Left ventricle myocardium inferior (tissue), 1 donor: ENCODE data around the gene PCDHB4. TPM values are rescaled to one million over a fixed set of nuclear protein-coding genes. Genes with fewer than 3 reads are reported as not detected.
A peak's percentile ranks its signal among the peaks of the same experiment; 100 is the strongest.
"Not testable (repeated sequence)": the region's sequence is repeated elsewhere in the genome, so short reads cannot be mapped to it uniquely, and the experiment has no call there.

Experiments used
- DNase-seq: peaks from one replicate; pipeline ENCODE4 v3.0.0-alpha.2; 2020
- H3K27ac ChIP-seq: fragments of 200-600 bp; replicated peaks from 2 replicates; pipeline ENCODE4 v1.8.0; 2021
- H3K27me3 ChIP-seq: fragments of 200-600 bp; 2 replicates; pipeline ENCODE4 v1.8.0; 2021; ENCODE audit warnings: low read depth
- H3K36me3 ChIP-seq: fragments of 200-600 bp; 2 replicates; pipeline ENCODE4 v1.8.0; 2021
- H3K4me1 ChIP-seq: fragments of 200-600 bp; 2 replicates; pipeline ENCODE4 v1.8.0; 2021
- H3K4me3 ChIP-seq: fragments of 200-600 bp; 2 replicates; pipeline ENCODE4 v1.8.0; 2021; ENCODE audit warnings: mild to moderate bottlenecking, moderate library complexity
- H3K9me3 ChIP-seq: fragments of 200-600 bp; replicated peaks from 2 replicates; pipeline ENCODE4 v1.8.0; 2021
- CTCF ChIP-seq: fragments of 200-600 bp; IDR thresholded peaks from 2 replicates; pipeline ENCODE4 v1.8.0; 2021; ENCODE audit warnings: antibody characterized with exemption, mild to moderate bottlenecking, borderline replicate concordance
- intact Hi-C: fragments of 100-400 bp; cut with micrococcal nuclease; formaldehyde crosslinking; loops from one replicate; pipeline ENCODE4 v1.11.0; 2022
- total RNA-seq: library from RNA; stranded (reverse); fragmentation: NEBNext Ultra II Directional; extraction: Animal tissue kit (Norgen Biotek cat#: 25700); gene quantifications from one replicate; pipeline ENCODE4 v1.2.1, GENCODE V29; 2021
- donor health status: DM: no; HTN: yes; CAD: no; lungs with severe emphysema.

The PCDHB4 gene
- total RNA-seq, 1 donor from 2014 or later, result 0.80 TPM

GRCh38 chr5:141135718-141136266 is 14.2 kb downstream of the PCDHB4 start:
- H3K4me3 ChIP-seq, result peak overlapping the region; percentile 58
- DNase-seq, result no peak
- H3K36me3 ChIP-seq, result no peaks in the 10 kb centered on the region
- TF ChIP-seq CTCF, result no peak
- no peaks in the 10 kb centered on the region for H3K4me1 ChIP-seq
- H3K27me3 ChIP-seq, result peaks cover 18% of the 10 kb centered on the region
- H3K27ac ChIP-seq, result no peak overlapping the region
- intact Hi-C loops, result no loop called here
- peaks cover 98% of the 10 kb centered on the region for H3K9me3 ChIP-seq

- H3K4me1 ChIP-seq, DNase-seq, H3K4me3 ChIP-seq, intact Hi-C loops, H3K36me3 ChIP-seq, H3K27ac ChIP-seq: not testable (repeated sequence)
- Histone ChIP-seq H3K27me3 (peaks cover 34% of the 10 kb centered on the region), H3K9me3 (peaks cover 94% of the 10 kb centered on the region)
Measured at GRCh38 chr5:141137346-141137745, 15.7 kb downstream of the PCDHB4 start.

GRCh38 chr5:141149812-141150211 is 28.2 kb downstream of the PCDHB4 start, which contains the start of gene PCDHB6:
Gene PCDHB6, plus strand, starts transcription at chr5:141150057. Its CDS starts 201 bp downstream, at chr5:141150258.
- no peaks in the 10 kb centered on the region for H3K4me1 ChIP-seq
- no peak within 1 kb of the TSS for H3K27ac ChIP-seq
- peaks cover 90% of the 10 kb centered on the region for H3K9me3 ChIP-seq
- TF ChIP-seq CTCF, result no peak
- H3K4me3 ChIP-seq, result peak within 1 kb of the TSS; percentile 37
- intact Hi-C loops, result no loop called here
- H3K36me3 ChIP-seq, result no peaks in the 10 kb centered on the region
- H3K27me3 ChIP-seq, result peaks cover 50% of the 10 kb centered on the region
- no peak for DNase-seq

- no peak overlapping the region for H3K27ac ChIP-seq
- no peaks in the 10 kb centered on the region for H3K4me1 ChIP-seq
- TF ChIP-seq CTCF, result no peak
- intact Hi-C loops, result no loop called here
- DNase-seq, result no peak
- peak overlapping the region; percentile 37 for H3K4me3 ChIP-seq
- peaks cover 52% of the 10 kb centered on the region for H3K27me3 ChIP-seq
- H3K9me3 ChIP-seq, result peaks cover 96% of the 10 kb centered on the region
- H3K36me3 ChIP-seq, result no peaks in the 10 kb centered on the region
Measured at GRCh38 chr5:141150224-141150992, 28.8 kb downstream of the PCDHB4 start.

GRCh38 chr5:141150993-141151325 is 29.3 kb downstream of the PCDHB4 start:
- no peaks in the 10 kb centered on the region for H3K36me3 ChIP-seq
- H3K9me3 ChIP-seq, result peaks cover 96% of the 10 kb centered on the region
- H3K4me3 ChIP-seq, result peak overlapping the region; percentile 37

GRCh38 chr5:141151632-141152031 is 30.0 kb downstream of the PCDHB4 start:
- H3K4me1 ChIP-seq, H3K4me3 ChIP-seq, DNase-seq, H3K36me3 ChIP-seq, H3K27ac ChIP-seq, intact Hi-C loops: not testable (repeated sequence)
- Histone ChIP-seq H3K9me3 (peaks cover 96% of the 10 kb centered on the region), H3K27me3 (peaks cover 65% of the 10 kb centered on the region)

More at GRCh38 chr5:141150993-141151325, 29.3 kb downstream of the PCDHB4 start:
- intact Hi-C loops, result no loop called here
- no peaks in the 10 kb centered on the region for H3K4me1 ChIP-seq
- H3K27ac ChIP-seq, result no peak overlapping the region
- DNase-seq, result no peak
- peaks cover 58% of the 10 kb centered on the region for H3K27me3 ChIP-seq
- TF ChIP-seq CTCF, result no peak

GRCh38 chr5:141152096-141152495 is 30.5 kb downstream of the PCDHB4 start:
- H3K9me3 ChIP-seq, result peaks cover 96% of the 10 kb centered on the region
- H3K4me1 ChIP-seq, DNase-seq, H3K4me3 ChIP-seq, H3K36me3 ChIP-seq, H3K27ac ChIP-seq, intact Hi-C loops: not testable (repeated sequence)
- H3K27me3 ChIP-seq, result peaks cover 69% of the 10 kb centered on the region
